Cerebellar cortex (tissue), 1 donor: ENCODE results near the gene NRG2.

Experiments
- DNase-seq: peaks from one replicate; pipeline ENCODE4 v3.0.0-alpha.2; 2015; ENCODE audit warnings: low spot score

Gene NRG2

GRCh38 chr5:139880416-139881142, 162.5 kb downstream of the NRG2 start:
- DNase-seq, result no peak

- no peak for DNase-seq
Measured at GRCh38 chr5:139878093-139878492, 165.0 kb downstream of the NRG2 start.

GRCh38 chr5:139877129-139877597, 165.9 kb downstream of the NRG2 start:
- no peak for DNase-seq

- DNase-seq, result no peak
Measured at GRCh38 chr5:139875957-139876356, 167.1 kb downstream of the NRG2 start.

- DNase-seq, result no peak
Measured at GRCh38 chr5:139872851-139873794, 170.0 kb downstream of the NRG2 start.

GRCh38 chr5:139872052-139872766, 170.9 kb downstream of the NRG2 start:
- no peak for DNase-seq

- DNase-seq, result no peak
Measured at GRCh38 chr5:139871614-139872013, 171.5 kb downstream of the NRG2 start.

GRCh38 chr5:139870677-139871076, 172.4 kb downstream of the NRG2 start:
- no peak for DNase-seq

- DNase-seq, result peak; percentile 36
Measured at GRCh38 chr5:139869042-139869790, 173.9 kb downstream of the NRG2 start.

- DNase-seq, result no peak
Measured at GRCh38 chr5:139867581-139867980, 175.5 kb downstream of the NRG2 start.

- DNase-seq, result no peak
Measured at GRCh38 chr5:139867109-139867508, 176.0 kb downstream of the NRG2 start.

GRCh38 chr5:139864716-139865483, 178.2 kb downstream of the NRG2 start:
- DNase-seq, result no peak

GRCh38 chr5:139863855-139864558, 179.1 kb downstream of the NRG2 start:
- DNase-seq, result peak; percentile 77

- peak; percentile 95 for DNase-seq
Measured at GRCh38 chr5:139863361-139863760, 179.7 kb downstream of the NRG2 start.

- no peak for DNase-seq
Measured at GRCh38 chr5:139862803-139863202, 180.3 kb downstream of the NRG2 start.

GRCh38 chr5:139862313-139862712, 180.8 kb downstream of the NRG2 start:
- DNase-seq, result no peak

- no peak for DNase-seq
Measured at GRCh38 chr5:139861889-139862207, 181.3 kb downstream of the NRG2 start.

- DNase-seq, result no peak
Measured at GRCh38 chr5:139861021-139861888, 181.8 kb downstream of the NRG2 start.

GRCh38 chr5:139859013-139859412, 184.1 kb downstream of the NRG2 start:
- DNase-seq, result no peak
